Measurements from ENCODE around the gene PEX5L. TPM values are rescaled to one million over a fixed set of nuclear protein-coding genes. Genes with fewer than 3 reads are reported as not detected.

The PEX5L gene
- total RNA-seq, 1 experiment from 2014 or later = 0.47 TPM

DNA sequence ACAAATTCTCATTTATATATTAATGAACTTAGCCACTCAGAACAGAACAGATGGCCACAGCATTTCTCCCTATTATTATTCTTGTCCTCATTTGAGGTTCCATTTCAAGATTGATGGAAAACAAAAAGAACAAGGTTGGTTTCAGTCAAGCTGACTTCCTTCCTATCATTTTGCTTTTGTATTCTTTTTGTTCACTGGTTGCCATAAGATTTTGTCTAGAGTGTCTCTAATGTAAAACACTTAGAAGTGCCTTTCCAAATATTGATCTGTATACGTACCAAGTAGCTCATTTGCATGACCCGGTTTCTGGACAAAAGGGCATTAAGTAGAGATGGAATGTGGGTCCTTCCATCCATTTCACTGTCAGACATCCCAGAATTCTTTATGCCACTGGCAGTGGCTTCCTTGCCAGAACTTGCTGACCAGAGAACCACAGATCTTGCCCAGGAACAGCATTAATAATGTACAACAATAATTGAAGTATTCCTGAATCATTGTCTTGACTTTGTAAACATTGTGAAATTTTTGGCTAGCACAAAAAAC, 63.8 kb downstream of the PEX5L start:
- ChIA-PET POLR2A (no interaction called here), CTCF (interaction anchor here (0.6 to 0.7 kb wide), 2 partner anchors 16 to 632 kb away, joined by 3 to 4 read pairs; no protein-coding TSS in a partner anchor)
- Mint-ChIP-seq H3K27ac (ENCODE audit: low read depth, unreplicated experiment) (no peak overlapping the region), H3K27me3 (ENCODE audit: insufficient read depth, unreplicated experiment) (no peaks in the 10 kb centered on the region), H3K4me1 (ENCODE audit: insufficient read depth, unreplicated experiment) (peaks cover 35% of the 10 kb centered on the region), H3K36me3 (ENCODE audit: insufficient read depth, unreplicated experiment) (peaks cover 12% of the 10 kb centered on the region), H3K9me3 (ENCODE audit: unreplicated experiment) (peaks cover 5% of the 10 kb centered on the region), H3K4me3 (ENCODE audit: unreplicated experiment) (no peak overlapping the region)
- TF ChIP-seq, protein P1, sequence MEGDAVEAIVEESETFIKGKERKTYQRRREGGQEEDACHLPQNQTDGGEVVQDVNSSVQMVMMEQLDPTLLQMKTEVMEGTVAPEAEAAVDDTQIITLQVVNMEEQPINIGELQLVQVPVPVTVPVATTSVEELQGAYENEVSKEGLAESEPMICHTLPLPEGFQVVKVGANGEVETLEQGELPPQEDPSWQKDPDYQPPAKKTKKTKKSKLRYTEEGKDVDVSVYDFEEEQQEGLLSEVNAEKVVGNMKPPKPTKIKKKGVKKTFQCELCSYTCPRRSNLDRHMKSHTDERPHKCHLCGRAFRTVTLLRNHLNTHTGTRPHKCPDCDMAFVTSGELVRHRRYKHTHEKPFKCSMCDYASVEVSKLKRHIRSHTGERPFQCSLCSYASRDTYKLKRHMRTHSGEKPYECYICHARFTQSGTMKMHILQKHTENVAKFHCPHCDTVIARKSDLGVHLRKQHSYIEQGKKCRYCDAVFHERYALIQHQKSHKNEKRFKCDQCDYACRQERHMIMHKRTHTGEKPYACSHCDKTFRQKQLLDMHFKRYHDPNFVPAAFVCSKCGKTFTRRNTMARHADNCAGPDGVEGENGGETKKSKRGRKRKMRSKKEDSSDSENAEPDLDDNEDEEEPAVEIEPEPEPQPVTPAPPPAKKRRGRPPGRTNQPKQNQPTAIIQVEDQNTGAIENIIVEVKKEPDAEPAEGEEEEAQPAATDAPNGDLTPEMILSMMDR (IDR thresholded peaks at IDR 0.05; ENCODE audit: unreplicated experiment) = no peak
- BruUV-seq (replicated peaks) = no TSS peak
- intact Hi-C loops (cut with micrococcal nuclease) = no loop called here
- DNase-seq (ENCODE audit: unreplicated experiment) = peak; percentile 6

DNA sequence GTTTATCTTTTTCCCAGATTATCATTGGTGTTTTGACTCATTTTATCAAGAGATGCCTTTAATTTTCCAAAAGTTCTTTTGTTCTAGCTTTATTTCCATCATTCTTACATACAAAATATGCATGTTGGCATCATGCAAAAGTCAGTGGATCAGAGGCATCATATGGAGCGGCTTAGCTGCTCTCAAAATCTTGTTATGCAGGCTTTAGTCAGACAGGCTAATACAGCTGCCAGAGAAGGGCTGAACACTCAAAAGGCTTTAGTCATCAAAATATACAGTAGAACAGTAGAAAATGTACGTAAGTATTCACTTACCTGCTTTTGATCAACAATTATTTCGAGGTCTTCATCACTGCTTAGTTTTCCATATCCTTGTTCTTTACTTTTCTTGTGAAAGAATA, 65.5 kb downstream of the PEX5L start:
- no peak for DNase-seq (ENCODE audit: unreplicated experiment)
- POLR2A ChIA-PET = interaction anchor here (1.2 kb wide), 1 partner anchor 25 kb away, joined by 3 read pairs; no protein-coding TSS in a partner anchor
- Mint-ChIP-seq H3K27ac (ENCODE audit: low read depth, unreplicated experiment) (no peak overlapping the region), H3K27me3 (ENCODE audit: insufficient read depth, unreplicated experiment) (no peaks in the 10 kb centered on the region), H3K9me3 (ENCODE audit: unreplicated experiment) (no peaks in the 10 kb centered on the region), H3K4me3 (ENCODE audit: unreplicated experiment) (no peak overlapping the region), H3K36me3 (ENCODE audit: insufficient read depth, unreplicated experiment) (peaks cover 19% of the 10 kb centered on the region), H3K4me1 (ENCODE audit: insufficient read depth, unreplicated experiment) (peaks cover 28% of the 10 kb centered on the region)
- TF ChIP-seq, protein P1 (IDR thresholded peaks at IDR 0.05; ENCODE audit: unreplicated experiment) = no peak
- no TSS peak for BruUV-seq (replicated peaks)
- intact Hi-C loops (cut with micrococcal nuclease) = no loop called here
- CTCF ChIA-PET = interaction anchor here (1.1 kb wide), 1 partner anchor 624 kb away, joined by 3 read pairs; no protein-coding TSS in a partner anchor

DNA sequence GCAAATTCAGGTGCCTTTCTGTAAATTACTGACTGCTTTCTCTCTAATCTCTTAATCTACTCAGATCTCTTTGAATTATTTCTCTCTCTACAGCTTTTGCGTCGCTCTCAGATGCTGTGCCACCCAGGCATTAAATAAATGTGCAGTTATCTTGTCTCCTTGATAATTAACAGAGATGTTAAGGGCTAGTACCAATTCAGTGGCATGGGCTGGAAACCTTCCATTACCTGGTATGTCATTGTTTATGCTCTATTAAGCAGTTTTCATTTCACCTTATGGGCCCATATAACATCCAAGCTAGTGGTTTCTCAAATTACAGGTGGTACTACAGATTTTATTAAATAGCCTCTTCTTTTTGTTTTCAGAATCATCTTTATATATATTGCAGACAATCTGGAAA, 66.0 kb downstream of the PEX5L start:
- Mint-ChIP-seq H3K4me3 (ENCODE audit: unreplicated experiment) (no peak overlapping the region), H3K9me3 (ENCODE audit: unreplicated experiment) (no peaks in the 10 kb centered on the region), H3K4me1 (ENCODE audit: insufficient read depth, unreplicated experiment) (peaks cover 28% of the 10 kb centered on the region), H3K36me3 (ENCODE audit: insufficient read depth, unreplicated experiment) (peaks cover 19% of the 10 kb centered on the region), H3K27me3 (ENCODE audit: insufficient read depth, unreplicated experiment) (no peaks in the 10 kb centered on the region), H3K27ac (ENCODE audit: low read depth, unreplicated experiment) (no peak overlapping the region)
- ChIA-PET POLR2A (interaction anchor here (1.2 kb wide), 1 partner anchor 25 kb away, joined by 3 read pairs; no protein-coding TSS in a partner anchor), CTCF (interaction anchor here (1.1 kb wide), 1 partner anchor 625 kb away, joined by 3 read pairs; no protein-coding TSS in a partner anchor)
- intact Hi-C loops (cut with micrococcal nuclease) = no loop called here
- BruUV-seq (replicated peaks) = no TSS peak
- TF ChIP-seq, protein P1 (IDR thresholded peaks at IDR 0.05; ENCODE audit: unreplicated experiment) = no peak
- DNase-seq (ENCODE audit: unreplicated experiment) = no peak

DNA sequence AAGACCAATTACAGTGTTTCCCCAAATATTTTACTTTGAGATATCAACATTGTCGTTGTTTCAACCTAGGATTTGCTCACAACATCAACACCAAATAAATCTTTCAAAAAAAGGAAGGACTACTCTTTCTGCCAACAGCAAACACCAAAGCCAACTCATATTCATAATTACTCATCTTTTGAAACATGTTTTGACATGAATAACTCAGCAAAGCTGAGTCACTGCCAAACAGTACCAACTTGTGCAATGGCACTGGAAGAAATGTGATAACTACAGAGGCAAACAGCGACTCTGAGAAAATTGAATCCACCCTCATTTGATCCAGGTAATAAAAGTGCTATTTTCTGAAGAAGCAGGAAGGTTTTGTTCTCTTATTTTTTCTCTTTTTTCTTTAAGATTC, 67.2 kb downstream of the PEX5L start:
- intact Hi-C loops (cut with micrococcal nuclease) = no loop called here
- Mint-ChIP-seq H3K36me3 (ENCODE audit: insufficient read depth, unreplicated experiment) (peaks cover 19% of the 10 kb centered on the region), H3K27ac (ENCODE audit: low read depth, unreplicated experiment) (peak overlapping the region; percentile 87), H3K4me3 (ENCODE audit: unreplicated experiment) (peak overlapping the region; percentile 2), H3K4me1 (ENCODE audit: insufficient read depth, unreplicated experiment) (peaks cover 28% of the 10 kb centered on the region), H3K9me3 (ENCODE audit: unreplicated experiment) (no peaks in the 10 kb centered on the region), H3K27me3 (ENCODE audit: insufficient read depth, unreplicated experiment) (no peaks in the 10 kb centered on the region)
- no TSS peak for BruUV-seq (replicated peaks)
- peak; percentile 93 for DNase-seq (ENCODE audit: unreplicated experiment)
- TF ChIP-seq, protein P1 (IDR thresholded peaks at IDR 0.05; ENCODE audit: unreplicated experiment) = no peak
- ChIA-PET POLR2A (interaction anchor here (0.6 to 1.0 kb wide), 4 partner anchors 214 to 633 kb away, joined by 3 read pairs; partner anchors contain the start of genes ACTL6A and TTC14), CTCF (interaction anchor here (0.6 kb wide), 1 partner anchor 232 kb away, joined by 3 read pairs; no protein-coding TSS in a partner anchor)

All from MCF 10A (cell line).